HEK293T (cell line): ENCODE data around the gene SDHA.
"Not testable (repeated sequence)": the region's sequence is repeated elsewhere in the genome, so short reads cannot be mapped to it uniquely, and the experiment has no call there.

ENCODE experiments used
- CTCF ChIA-PET: fragments of 350-600 bp; formaldehyde crosslinking; extraction: SDS; loops from one replicate; lab custom pipeline; 2021; ENCODE audit warnings: antibody characterized with exemption, inconsistent platforms; lab: Yijun Ruan, JAX
- POLR2A ChIA-PET: fragments of 350-600 bp; formaldehyde crosslinking; extraction: SDS; loops from one replicate; lab custom pipeline; 2020; ENCODE audit warnings: antibody characterized with exemption, inconsistent platforms; lab: Yijun Ruan, JAX
- DNase-seq: peaks from one replicate; pipeline ENCODE4 v3.0.0; 2012; ENCODE audit warnings: mixed read lengths; ENCODE audit errors: extremely low spot score
- ARNT ChIP-seq: fragments of 450-650 bp; IDR thresholded peaks from 2 replicates; pipeline ENCODE4 v1.6.1; 2017; ENCODE audit warnings: mild to moderate bottlenecking
- BHLHE40 ChIP-seq: fragments of 450-650 bp; IDR thresholded peaks from 2 replicates; pipeline ENCODE4 v1.6.1; 2016; ENCODE audit warnings: mild to moderate bottlenecking, moderate library complexity, borderline replicate concordance
- CTBP1 ChIP-seq: fragments of 450-650 bp; IDR thresholded peaks from 2 replicates; pipeline ENCODE4 v1.6.1; 2016; ENCODE audit warnings: borderline replicate concordance
- ELF4 ChIP-seq: fragments of 450-650 bp; IDR thresholded peaks from 2 replicates; pipeline ENCODE4 v1.6.1; 2017; ENCODE audit warnings: antibody characterized with exemption
- FOXA1 ChIP-seq: fragments of 450-650 bp; IDR thresholded peaks from 2 replicates; pipeline ENCODE4 v1.6.1; 2016; ENCODE audit warnings: mild to moderate bottlenecking
- FOXK2 ChIP-seq: fragments of 450-650 bp; IDR thresholded peaks from 2 replicates; pipeline ENCODE4 v1.6.1; 2016; ENCODE audit warnings: mild to moderate bottlenecking
- FOXM1 ChIP-seq: fragments of 450-650 bp; IDR thresholded peaks from 2 replicates; pipeline ENCODE4 v1.6.1; 2017; ENCODE audit warnings: mild to moderate bottlenecking, borderline replicate concordance
- HDGF ChIP-seq: fragments of 450-650 bp; IDR thresholded peaks from 2 replicates; pipeline ENCODE4 v1.6.1; 2017; ENCODE audit warnings: antibody characterized with exemption, borderline replicate concordance
- L3MBTL2 ChIP-seq: fragments of 450-650 bp; conservative IDR thresholded peaks from 2 replicates; pipeline ENCODE4 v1.6.1; 2016; ENCODE audit warnings: mild to moderate bottlenecking
- LEF1 ChIP-seq: fragments of 450-650 bp; IDR thresholded peaks from 2 replicates; pipeline ENCODE4 v1.6.1; 2017; ENCODE audit warnings: mild to moderate bottlenecking, borderline replicate concordance
- NFRKB ChIP-seq: fragments of 450-650 bp; IDR thresholded peaks from 2 replicates; pipeline ENCODE4 v1.6.1; 2016; ENCODE audit warnings: mild to moderate bottlenecking, moderate library complexity
- PKNOX1 ChIP-seq: fragments of 450-650 bp; IDR thresholded peaks from 2 replicates; pipeline ENCODE4 v1.6.1; 2016
- SP1 ChIP-seq: fragments of 450-650 bp; IDR thresholded peaks from 2 replicates; pipeline ENCODE4 v1.6.1; 2017
- SUZ12 ChIP-seq: fragments of 450-650 bp; IDR thresholded peaks from 2 replicates; pipeline ENCODE4 v1.6.1; 2016; ENCODE audit warnings: mild to moderate bottlenecking
- TARDBP ChIP-seq: fragments of 450-650 bp; IDR thresholded peaks from 2 replicates; pipeline ENCODE4 v1.6.1; 2016
- ZNF384 ChIP-seq: fragments of 450-650 bp; IDR thresholded peaks from 2 replicates; pipeline ENCODE4 v1.6.1; 2016

SDHA gene

DNA sequence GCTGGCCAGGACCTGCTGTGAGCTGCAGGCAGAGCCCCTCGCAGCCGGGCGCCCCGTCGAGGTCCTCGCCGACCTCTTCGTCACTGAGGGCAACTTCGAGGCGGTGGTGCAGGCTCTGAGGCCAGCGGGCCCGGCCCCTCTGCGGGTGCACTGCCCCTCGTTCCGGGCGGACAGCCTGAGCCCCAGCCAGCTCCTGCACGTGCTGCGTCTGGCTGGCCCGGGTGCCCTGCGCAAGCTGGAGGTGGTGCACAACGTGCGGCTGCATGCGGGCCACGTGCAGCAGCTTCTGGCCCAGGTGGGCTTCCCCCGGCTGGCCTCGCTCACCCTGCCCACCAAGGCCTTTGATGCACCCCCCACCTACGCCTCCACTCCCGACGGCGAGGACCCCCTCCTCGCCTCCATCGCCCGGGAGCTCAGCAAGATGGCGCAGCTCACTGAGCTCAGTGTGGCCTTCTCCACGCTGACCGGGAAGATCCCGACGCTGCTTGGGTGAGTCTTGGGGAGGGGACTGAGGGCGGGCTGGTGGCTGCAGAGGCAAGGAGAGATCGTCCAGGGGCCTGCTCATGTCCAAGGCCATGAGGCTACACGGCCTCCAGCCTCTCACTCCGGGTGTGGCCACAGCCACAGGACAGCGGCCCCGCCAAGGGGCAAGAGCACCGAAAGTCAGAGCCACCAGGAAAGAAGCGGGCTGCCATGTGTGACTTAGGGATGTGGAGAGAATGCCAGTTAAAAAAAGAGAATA is 26.0 kb upstream of the SDHA start:
- POLR2A ChIA-PET = no interaction called here
- CTCF ChIA-PET = no interaction called here
- no peak for DNase-seq
- TF ChIP-seq FOXK2 (no peak), NFRKB (no peak), ELF4 (no peak), FOXM1 (no peak), LEF1 (no peak), ZNF384 (no peak), HDGF (no peak), CTBP1 (no peak), TARDBP (no peak), L3MBTL2 (no peak)

DNA sequence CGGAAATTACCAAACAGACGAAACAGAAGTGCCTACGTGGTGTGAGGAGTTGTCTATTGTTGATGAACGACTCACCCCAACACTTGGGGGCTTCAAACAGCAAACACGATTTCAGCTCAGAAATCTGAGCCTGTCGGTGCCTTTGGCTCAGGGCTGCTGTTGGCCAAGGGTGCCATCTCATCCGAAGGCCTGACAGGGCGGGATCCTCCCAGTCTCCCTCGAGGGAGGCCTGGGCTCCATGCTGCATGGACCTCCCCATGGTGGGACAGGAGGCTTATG is 25.5 kb upstream of the SDHA start:
- no peak for DNase-seq
- TF ChIP-seq SUZ12 = no peak
- ChIA-PET POLR2A (no interaction called here), CTCF (no interaction called here)

- TF ChIP-seq ZNF384 = no peak
- no peak for TF ChIP-seq FOXK2
- TF ChIP-seq ARNT = no peak
- no peak for TF ChIP-seq PKNOX1
- TF ChIP-seq FOXA1 = no peak
- TF ChIP-seq ELF4 = no peak
- CTCF ChIA-PET = no interaction called here
- POLR2A ChIA-PET = no interaction called here
- DNase-seq = no peak
These were observed 24.9 kb upstream of the SDHA start for GRCh38 chr5:192970-193831.

DNA sequence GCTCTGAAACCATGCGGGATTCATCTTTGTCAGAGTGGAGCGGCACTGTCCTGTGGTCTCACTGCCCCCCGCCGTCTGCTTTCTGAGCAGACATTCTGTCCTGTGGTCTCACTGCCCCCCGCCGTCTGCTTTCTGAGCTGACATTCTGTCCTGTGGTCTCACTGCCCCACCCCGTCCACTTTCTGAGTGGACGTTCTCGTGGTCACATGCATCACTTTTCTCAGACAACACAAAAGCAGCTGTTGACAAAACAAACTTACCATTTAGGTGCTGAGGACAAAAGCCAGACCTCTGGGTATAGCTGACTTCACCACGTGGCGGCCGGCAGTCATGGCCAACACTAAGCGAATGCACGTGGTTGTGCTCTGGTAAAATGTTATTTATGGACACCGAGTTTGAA is 24.0 kb upstream of the SDHA start:
- CTCF ChIA-PET = no interaction called here
- TF ChIP-seq L3MBTL2 (no peak), HDGF (no peak)
- POLR2A ChIA-PET = interaction anchor here (0.8 to 1.2 kb wide), 2 partner anchors 14 to 24 kb away, joined by 3 to 4 read pairs; partner anchors contain the start of genes CCDC127 and SDHA
- DNase-seq = no peak

DNA sequence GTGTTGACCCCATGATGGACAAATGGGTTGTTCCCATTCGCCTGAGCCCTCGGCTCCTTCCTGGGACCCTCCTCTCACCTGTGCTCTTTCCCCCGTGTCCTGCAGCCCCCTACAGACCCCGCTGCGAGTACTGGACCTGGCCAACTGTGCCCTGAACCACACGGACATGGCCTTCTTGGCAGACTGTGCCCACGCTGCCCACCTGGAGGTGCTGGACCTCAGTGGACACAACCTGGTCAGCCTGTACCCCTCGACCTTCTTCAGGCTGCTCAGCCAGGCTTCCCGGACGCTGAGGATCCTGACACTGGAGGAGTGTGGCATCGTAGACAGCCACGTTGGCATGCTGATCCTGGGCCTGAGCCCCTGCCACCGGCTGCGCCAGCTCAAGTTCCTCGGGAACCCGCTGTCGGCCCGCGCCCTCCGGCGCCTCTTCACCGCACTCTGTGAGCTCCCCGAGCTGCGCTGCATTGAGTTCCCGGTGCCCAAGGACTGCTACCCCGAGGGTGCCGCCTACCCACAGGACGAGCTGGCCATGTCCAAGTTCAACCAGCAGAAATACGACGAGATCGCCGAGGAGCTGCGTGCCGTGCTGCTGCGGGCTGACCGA is 23.4 kb upstream of the SDHA start:
- TF ChIP-seq NFRKB (no peak), FOXA1 (no peak), L3MBTL2 (no peak), PKNOX1 (no peak), SP1 (no peak), LEF1 (no peak), SUZ12 (no peak), TARDBP (no peak), HDGF (no peak), CTBP1 (no peak), ELF4 (no peak), FOXM1 (no peak), BHLHE40 (no peak), FOXK2 (no peak), ARNT (no peak), ZNF384 (no peak)
- ChIA-PET CTCF (interaction anchor here (0.6 kb wide), 1 partner anchor 37 kb away, joined by 3 read pairs; no protein-coding TSS in a partner anchor), POLR2A (interaction anchor here (0.8 to 1.2 kb wide), 2 partner anchors 14 to 23 kb away, joined by 3 to 4 read pairs; partner anchors contain the start of genes CCDC127 and SDHA)
- DNase-seq = no peak

DNA sequence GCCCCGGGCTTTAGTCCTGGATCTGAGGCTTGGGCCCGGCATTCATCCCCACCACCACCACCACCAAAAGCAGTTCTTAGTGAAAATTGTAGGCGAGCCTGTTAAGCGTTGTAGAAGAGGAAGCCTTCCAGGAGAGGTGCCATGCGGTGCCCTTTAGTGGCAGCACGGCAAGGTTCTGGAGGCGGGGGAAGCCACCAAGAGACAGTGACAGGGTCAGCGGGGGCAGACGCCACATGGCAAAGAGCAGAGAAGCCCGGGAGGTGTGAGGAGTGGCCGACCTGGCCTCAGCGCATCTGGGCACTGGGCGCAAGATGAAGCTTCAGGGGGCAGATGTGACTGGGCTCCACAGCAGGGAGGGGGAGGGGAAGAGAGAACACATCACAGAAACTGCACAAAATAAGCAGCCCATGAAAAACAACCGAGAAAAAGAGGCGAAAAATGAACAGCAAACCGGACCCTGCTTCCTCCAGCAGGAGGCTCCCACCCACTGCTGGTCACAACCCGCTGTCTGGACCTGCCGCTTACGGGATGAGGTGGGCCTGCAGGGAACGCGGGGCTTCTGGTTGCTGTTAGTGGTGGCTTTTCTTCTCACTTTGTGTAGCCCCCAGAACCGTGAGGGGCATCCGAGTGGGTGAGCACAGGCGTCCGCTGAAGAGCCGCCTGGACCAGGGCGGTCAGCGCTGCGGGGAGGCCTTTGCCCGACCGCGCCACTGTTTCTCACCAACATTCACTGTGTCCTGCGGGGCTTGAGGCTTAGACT is 22.5 kb upstream of the SDHA start:
- TF ChIP-seq ZNF384 = no peak
- no peak for TF ChIP-seq NFRKB
- TF ChIP-seq ELF4 = no peak
- TF ChIP-seq FOXM1 = no peak
- TF ChIP-seq L3MBTL2 = no peak
- CTCF ChIA-PET = interaction anchor here (0.6 to 0.7 kb wide), 2 partner anchors 36 to 37 kb away, joined by 3 read pairs; no protein-coding TSS in a partner anchor
- POLR2A ChIA-PET = no interaction called here
- DNase-seq = no peak

DNA sequence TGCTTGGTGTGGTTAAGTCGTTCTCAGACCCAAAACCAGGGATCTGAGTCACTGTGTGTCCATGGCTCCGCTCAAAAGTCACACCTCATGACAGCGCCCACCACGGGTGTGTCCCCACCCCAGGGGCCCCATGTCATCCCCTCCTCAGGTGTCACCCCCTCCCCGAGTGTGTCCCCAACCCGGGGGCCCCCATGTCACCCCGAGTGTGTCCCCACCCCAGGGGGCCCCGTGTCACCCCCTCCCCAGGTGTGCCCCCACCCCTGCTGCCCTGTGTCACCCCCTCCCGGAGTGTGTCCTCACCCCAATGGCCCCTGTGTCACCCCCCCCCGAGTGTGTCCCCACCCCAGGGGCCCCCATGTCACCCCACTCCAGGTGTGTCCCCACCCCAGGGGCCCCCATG is 21.8 kb upstream of the SDHA start:
- POLR2A ChIA-PET = no interaction called here
- TF ChIP-seq TARDBP = no peak
- no peak for TF ChIP-seq ARNT
- TF ChIP-seq HDGF = no peak
- no peak for TF ChIP-seq CTBP1
- no peak for DNase-seq
- CTCF ChIA-PET = no interaction called here

- DNase-seq, POLR2A ChIA-PET, CTCF ChIA-PET: not testable (repeated sequence)
These were observed 21.1 kb upstream of the SDHA start for GRCh38 chr5:197031-197430.
